ENCODE data around the gene CCSER1.
"Not testable (repeated sequence)": the region's sequence is repeated elsewhere in the genome, so short reads cannot be mapped to it uniquely, and the experiment has no call there.

The CCSER1 gene

GRCh38 chr4:91592125-91592524 lies 1464.9 kb downstream of the CCSER1 start:
- no peak for DNase-seq (ENCODE audit: low spot score)

GRCh38 chr4:91596718-91597117 lies 1469.5 kb downstream of the CCSER1 start:
- DNase-seq (ENCODE audit: low spot score): no peak

- no peak for DNase-seq (ENCODE audit: low spot score)
Observed at GRCh38 chr4:91598696-91599095, 1471.5 kb downstream of the CCSER1 start.

- DNase-seq (ENCODE audit: low spot score): no peak
Observed at GRCh38 chr4:91600301-91600700, 1473.1 kb downstream of the CCSER1 start.

- no peak for DNase-seq (ENCODE audit: low spot score)
Observed at GRCh38 chr4:91601401-91601800, 1474.2 kb downstream of the CCSER1 start.

- DNase-seq (ENCODE audit: low spot score): no peak
Observed at GRCh38 chr4:91611782-91612181, 1484.6 kb downstream of the CCSER1 start.

- no peak for DNase-seq (ENCODE audit: low spot score)
Observed at GRCh38 chr4:91620952-91621351, 1493.8 kb downstream of the CCSER1 start.

- DNase-seq (ENCODE audit: low spot score): no peak
Observed at GRCh38 chr4:91621446-91621845, 1494.3 kb downstream of the CCSER1 start.

- DNase-seq (ENCODE audit: low spot score): no peak
Observed at GRCh38 chr4:91622925-91623602, 1495.9 kb downstream of the CCSER1 start.

GRCh38 chr4:91623603-91623967 lies 1496.4 kb downstream of the CCSER1 start:
- DNase-seq (ENCODE audit: low spot score): not testable (repeated sequence)

- DNase-seq (ENCODE audit: low spot score): no peak
Observed at GRCh38 chr4:91630054-91630453, 1502.9 kb downstream of the CCSER1 start.

GRCh38 chr4:91630764-91631163 lies 1503.6 kb downstream of the CCSER1 start:
- DNase-seq (ENCODE audit: low spot score): no peak

GRCh38 chr4:91631335-91631734 lies 1504.1 kb downstream of the CCSER1 start:
- no peak for DNase-seq (ENCODE audit: low spot score)

- DNase-seq (ENCODE audit: low spot score): no peak
Observed at GRCh38 chr4:91636083-91636482, 1508.9 kb downstream of the CCSER1 start.
